GM12865 (cell line): ENCODE measurements around the gene FGF2.
A peak's percentile ranks its signal among the peaks of the same experiment; 100 is the strongest.
"Not testable (repeated sequence)": the region's sequence is repeated elsewhere in the genome, so short reads cannot be mapped to it uniquely, and the experiment has no call there.

ENCODE experiments used
- DNase-seq: peaks from one replicate; pipeline ENCODE4 v3.0.0; 2010; ENCODE audit warnings: low read depth
- H3K4me3 ChIP-seq: 2 replicates; pipeline ENCODE4 v1.5.1; 2011; ENCODE audit warnings: mild to moderate bottlenecking, low read depth, low read length, control low read depth
- CTCF ChIP-seq: IDR thresholded peaks from 2 replicates; pipeline ENCODE4 v1.5.1; 2011; ENCODE audit warnings: low read length, control low read depth, low read depth, inconsistent platforms; ENCODE audit not compliant: insufficient read depth; ENCODE audit errors: missing control alignments

The FGF2 gene

GRCh38 chr4:122785099-122785498 is 41.5 kb upstream of the FGF2 start:
- no peak for TF ChIP-seq CTCF
- no peak overlapping the region for H3K4me3 ChIP-seq
- DNase-seq, result no peak

GRCh38 chr4:122786296-122786695 is 40.3 kb upstream of the FGF2 start:
- peak; percentile 6 for DNase-seq
- H3K4me3 ChIP-seq, result not testable (repeated sequence)

- not testable (repeated sequence) for DNase-seq, H3K4me3 ChIP-seq
Observed at GRCh38 chr4:122786920-122787319, 39.7 kb upstream of the FGF2 start.

- no peak overlapping the region for H3K4me3 ChIP-seq
- no peak for TF ChIP-seq CTCF
- no peak for DNase-seq
Observed at GRCh38 chr4:122787940-122788339, 38.7 kb upstream of the FGF2 start.

GRCh38 chr4:122788935-122789334 is 37.7 kb upstream of the FGF2 start:
- no peak for DNase-seq
- no peak overlapping the region for H3K4me3 ChIP-seq
- no peak for TF ChIP-seq CTCF

- H3K4me3 ChIP-seq, result no peak overlapping the region
- no peak for DNase-seq
- TF ChIP-seq CTCF, result no peak
Observed at GRCh38 chr4:122793811-122794210, 32.8 kb upstream of the FGF2 start.

- no peak for DNase-seq
- H3K4me3 ChIP-seq, result no peak overlapping the region
- no peak for TF ChIP-seq CTCF
Observed at GRCh38 chr4:122796801-122797404, 29.7 kb upstream of the FGF2 start.

GRCh38 chr4:122797405-122798094 is 29.1 kb upstream of the FGF2 start:
- no peak overlapping the region for H3K4me3 ChIP-seq
- TF ChIP-seq CTCF, result no peak
- no peak for DNase-seq
